HG02759 (cell line): ENCODE data around the gene JAG2.
"Not testable (repeated sequence)": the region's sequence is repeated elsewhere in the genome, so short reads cannot be mapped to it uniquely, and the experiment has no call there.

Source experiments
- ATAC-seq: cut with Tn5 transposase; IDR thresholded peaks from one replicate; pipeline ENCODE4 v1.9.1; 2021; ENCODE audit warnings: mild to moderate bottlenecking, moderate library complexity; ENCODE audit not compliant: unreplicated experiment

Gene JAG2

GRCh38 chr14:105123981-105124765 is 44.4 kb downstream of the JAG2 start:
- no peak for ATAC-seq

GRCh38 chr14:105123064-105123665 is 45.4 kb downstream of the JAG2 start:
- ATAC-seq, result no peak

DNA sequence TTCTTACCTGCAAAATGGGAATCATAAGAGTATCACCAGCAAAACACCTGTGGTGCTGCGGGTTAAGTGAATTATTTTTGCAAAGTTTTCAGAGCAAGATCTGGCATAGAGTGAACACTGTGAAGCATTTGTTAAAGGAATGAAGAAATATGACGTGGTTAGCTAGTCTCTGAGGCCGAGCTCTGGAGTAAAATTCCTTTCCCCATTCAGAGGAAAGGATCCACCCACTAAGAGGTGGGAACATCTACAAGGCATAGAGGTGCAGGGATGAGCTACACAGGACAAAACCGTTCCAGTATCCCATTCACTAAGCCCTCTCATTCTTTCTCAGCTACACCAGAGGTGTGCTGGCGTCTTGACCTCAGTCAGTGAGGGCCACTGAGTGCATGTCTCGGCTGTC is 48.5 kb downstream of the JAG2 start:
- ATAC-seq, result no peak

DNA sequence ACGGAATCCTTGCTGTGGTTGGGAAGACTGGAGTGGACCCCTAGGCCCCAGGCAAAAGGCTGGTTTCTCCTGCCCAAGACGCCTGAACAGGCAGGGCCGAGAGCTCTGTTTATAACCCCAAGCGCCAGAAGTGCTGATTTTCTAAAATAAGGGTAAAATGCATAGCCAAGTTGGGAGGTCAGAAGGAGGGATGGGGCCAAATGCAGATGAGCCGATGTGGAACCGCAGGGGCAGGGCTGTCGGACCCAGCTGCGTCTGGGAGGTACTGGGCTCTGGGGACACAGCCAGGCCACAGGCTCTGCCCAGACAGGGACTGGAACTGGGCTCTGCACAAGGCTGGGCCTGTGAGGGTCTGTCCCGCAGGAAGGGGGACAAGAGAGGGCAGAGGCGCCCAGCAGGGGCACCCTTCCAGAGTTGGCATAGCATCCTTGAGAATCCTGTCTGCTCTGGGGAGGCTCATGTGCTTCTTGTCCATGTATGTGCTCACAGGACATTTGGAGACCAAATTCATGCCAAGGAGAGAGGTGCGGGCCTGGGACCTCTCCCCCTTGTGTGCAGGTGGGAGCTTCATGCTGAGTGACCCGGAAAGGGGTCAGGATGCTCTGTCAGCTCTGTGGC is 49.1 kb downstream of the JAG2 start:
- ATAC-seq, result no peak

DNA sequence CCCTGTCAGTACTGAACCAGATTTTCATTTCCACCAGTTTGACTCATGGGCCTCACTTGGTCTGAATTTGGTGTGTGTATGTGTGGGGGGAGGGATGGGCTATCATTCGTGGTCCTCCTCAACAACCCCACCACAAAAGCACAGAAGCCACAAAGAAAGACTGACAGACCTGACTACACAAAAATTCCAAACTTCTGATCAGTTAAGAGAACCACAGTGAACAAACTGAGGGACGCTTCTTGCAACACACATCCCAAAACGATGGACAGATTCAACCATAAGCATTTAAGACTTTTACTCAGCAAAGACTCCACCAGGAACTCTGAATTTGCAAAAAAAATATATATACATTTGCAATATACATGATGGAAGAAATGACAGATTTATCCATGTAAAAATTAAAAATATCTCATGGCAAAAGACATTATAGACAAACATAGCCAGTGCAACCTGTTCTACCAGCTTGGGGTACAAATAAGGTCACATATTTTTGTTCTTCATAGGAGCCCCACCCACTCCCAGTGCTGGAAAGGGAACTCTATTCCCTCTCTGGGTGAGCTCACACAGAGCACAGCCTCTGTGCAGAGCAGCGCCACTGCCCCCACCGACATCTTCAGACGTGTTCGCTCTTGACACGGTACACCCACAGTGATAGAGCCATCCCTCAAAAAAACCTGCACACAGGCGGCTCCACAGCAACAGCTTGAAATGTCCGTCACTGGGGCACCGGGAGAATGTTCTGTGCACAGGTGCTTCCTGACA is 49.7 kb downstream of the JAG2 start:
- no peak for ATAC-seq

- no peak for ATAC-seq
Measured at GRCh38 chr14:105117710-105118385, 50.7 kb downstream of the JAG2 start.

DNA sequence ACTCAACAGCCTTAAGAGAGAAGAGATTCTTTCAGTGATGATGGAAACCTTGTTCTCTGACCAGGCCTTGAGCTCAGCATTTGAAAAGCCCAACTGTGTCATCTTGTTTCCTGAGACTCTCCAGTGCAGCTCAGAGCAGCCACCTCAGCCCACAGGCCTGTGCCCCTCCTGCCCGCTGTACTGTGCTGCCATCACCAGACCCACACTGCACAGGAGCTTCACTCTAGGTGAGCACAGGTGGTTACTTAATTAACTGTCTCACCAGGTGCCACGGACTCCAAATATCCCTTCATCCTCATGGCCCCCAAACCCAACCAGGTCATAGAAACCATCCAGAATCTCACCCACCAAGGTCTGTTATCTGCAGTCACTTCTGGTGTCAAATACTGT is 51.3 kb downstream of the JAG2 start:
- ATAC-seq, result no peak

- no peak for ATAC-seq
Measured at GRCh38 chr14:105116451-105117256, 51.9 kb downstream of the JAG2 start.

DNA sequence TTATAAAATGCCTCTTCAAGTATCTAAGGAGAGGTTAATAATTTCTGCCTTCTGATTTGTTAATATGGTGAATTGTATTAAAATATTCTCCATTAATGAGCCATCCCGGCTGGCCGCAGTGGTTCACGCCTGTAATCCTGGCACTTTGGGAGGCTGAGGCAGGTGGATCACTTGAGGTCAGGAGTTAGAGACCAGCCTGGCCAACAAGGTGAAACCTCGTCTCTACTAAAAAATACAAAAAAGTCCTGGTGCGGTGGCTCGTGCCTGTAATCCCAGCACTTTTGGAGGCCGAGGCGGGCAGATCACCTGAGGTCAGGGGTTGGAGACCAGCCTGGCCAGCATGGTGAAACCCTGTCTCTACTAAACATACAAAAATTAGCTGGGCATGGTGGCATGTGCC is 59.3 kb downstream of the JAG2 start:
- ATAC-seq, result not testable (repeated sequence)

- no peak for ATAC-seq
Measured at GRCh38 chr14:105108516-105108864, 60.1 kb downstream of the JAG2 start.

GRCh38 chr14:105107781-105108515 is 60.6 kb downstream of the JAG2 start:
- no peak for ATAC-seq

- no peak for ATAC-seq
Measured at GRCh38 chr14:105107351-105107750, 61.2 kb downstream of the JAG2 start.

DNA sequence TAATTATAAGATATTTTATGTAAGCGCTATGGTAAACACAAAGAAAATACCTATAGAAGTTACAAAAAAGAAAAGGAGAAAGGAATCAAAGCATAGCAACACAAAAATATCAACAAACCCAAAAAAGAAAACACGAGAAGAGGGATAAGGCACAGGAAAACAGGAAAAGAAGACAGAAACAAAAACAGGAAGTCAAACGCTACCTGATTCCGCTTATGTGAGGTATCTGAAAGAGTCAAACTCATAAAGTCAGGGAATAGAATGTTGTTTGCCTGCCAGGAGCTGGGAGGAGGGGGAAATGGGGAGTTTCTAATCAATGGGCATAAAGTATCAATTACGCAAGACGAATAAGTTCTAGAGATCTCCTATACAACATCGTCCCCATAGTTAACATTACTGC is 63.4 kb downstream of the JAG2 start:
- ATAC-seq, result no peak

- ATAC-seq, result no peak
Measured at GRCh38 chr14:105102893-105103292, 65.7 kb downstream of the JAG2 start.

- ATAC-seq, result no peak
Measured at GRCh38 chr14:105102361-105102870, 66.2 kb downstream of the JAG2 start.

DNA sequence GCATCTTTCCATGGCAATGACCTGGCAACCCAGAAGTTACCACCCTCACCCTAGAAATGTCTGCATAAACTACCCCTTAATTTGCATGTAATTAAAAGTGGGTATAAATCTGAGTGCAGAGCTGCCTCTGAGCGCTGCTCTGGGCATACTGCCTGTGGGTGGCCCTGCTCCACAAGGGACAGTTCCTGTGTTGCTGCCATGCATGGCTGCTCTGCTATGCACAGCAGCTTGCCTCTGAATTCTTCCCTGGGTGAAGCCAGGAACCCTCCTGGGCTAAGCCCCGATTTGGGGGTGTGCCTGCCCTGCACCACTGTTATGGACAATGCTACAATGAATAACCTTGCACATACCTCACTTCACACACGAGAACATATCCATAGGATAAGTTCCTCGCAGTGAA is 67.7 kb downstream of the JAG2 start:
- ATAC-seq, result no peak

DNA sequence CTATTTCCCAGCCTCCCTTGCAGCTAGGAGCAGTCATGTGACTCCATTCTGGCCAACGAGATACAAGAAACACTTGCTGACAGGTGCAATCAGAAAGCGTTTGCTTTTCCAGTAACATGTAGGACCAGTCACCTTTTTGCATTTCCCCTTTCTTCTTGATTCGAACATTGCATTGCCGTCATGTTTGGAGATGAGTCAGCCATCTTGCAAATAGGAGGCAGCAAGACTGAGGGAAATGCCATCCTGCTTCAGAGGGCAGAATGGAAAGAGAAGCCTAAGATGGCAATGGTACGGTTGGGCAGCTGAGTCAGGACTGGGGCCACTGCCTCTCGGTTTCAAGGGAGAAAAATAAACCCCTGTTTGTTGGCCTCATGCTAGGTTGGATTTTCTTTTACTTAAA is 68.8 kb downstream of the JAG2 start:
- ATAC-seq, result no peak

DNA sequence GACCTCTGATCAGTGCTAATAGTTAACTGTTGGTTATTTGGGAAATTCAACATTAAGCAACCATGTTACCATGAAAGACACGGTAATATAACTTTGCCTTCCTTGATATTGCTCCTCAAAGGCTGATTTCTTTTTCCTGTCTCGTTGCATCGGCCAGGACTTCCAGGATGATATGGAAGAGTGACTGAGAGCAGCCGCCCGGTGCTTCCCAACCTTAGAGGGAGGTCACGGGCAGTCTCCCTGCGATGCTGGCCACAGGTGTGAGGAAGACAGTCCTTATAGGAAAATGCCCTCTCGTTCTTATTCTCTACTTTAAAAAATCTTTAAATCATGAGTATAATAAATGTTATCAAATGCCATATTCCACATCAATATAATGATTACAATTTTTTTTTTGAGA is 70.3 kb downstream of the JAG2 start:
- ATAC-seq, result no peak

DNA sequence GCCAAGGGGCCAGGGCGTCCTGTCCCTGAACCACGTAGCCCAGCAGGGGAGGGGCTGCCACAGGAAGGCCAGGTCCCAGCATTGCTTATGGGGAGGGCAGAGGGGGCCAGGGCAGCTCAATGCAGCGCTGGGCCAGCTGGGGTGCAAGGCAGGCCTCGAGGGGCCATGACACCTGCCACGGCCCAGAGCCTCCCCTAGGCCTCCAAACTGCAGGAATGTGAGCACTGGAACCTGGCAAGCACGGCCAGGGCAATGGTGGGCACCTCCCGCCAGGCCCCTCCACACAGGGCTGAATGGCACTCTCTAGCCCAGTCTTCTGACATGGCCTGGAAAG is 70.8 kb downstream of the JAG2 start:
- no peak for ATAC-seq
